A673 (cell line): ENCODE data around the gene RUNX2. TPM values are rescaled to one million over a fixed set of nuclear protein-coding genes. Genes with fewer than 3 reads are reported as not detected.

Source experiments
- BruUV-seq: library from RNA; stranded (reverse); fragments of 400-500 nt; replicated peaks from 2 replicates; lab custom pipeline; 2021; lab: Mats Ljungman, UMichigan
- CTCF ChIA-PET: fragments of 300-600 bp; sonication (Branson Sonifier 250); formaldehyde crosslinking; loops from one replicate; lab custom pipeline; 2022; ENCODE audit warnings: antibody characterized with exemption; lab: Charles Lee
- POLR2A ChIA-PET: fragments of 300-600 bp; sonication (Branson Sonifier 250); formaldehyde crosslinking; loops from one replicate; lab custom pipeline; 2022; ENCODE audit warnings: antibody characterized with exemption; ENCODE audit not compliant: low non-redundant PET; lab: Charles Lee
- DNase-seq: peaks from one replicate; pipeline ENCODE4 v3.0.0-alpha.2; 2015; ENCODE audit warnings: low spot score
- H3K27ac ChIP-seq: fragments of 200-600 bp; sonication (generic); 2 replicates; pipeline ENCODE4 v1.5.1; 2016; ENCODE audit warnings: mixed run types, low read depth, mild to moderate bottlenecking, mixed read lengths, antibody characterized with exemption, low read length; ENCODE audit not compliant: poor library complexity, severe bottlenecking
- H3K27me3 ChIP-seq: fragments of 200-600 bp; sonication (generic); replicated peaks from 2 replicates; pipeline ENCODE4 v1.6.1; 2017; ENCODE audit warnings: mixed run types, low read depth, mild to moderate bottlenecking, mixed read lengths, antibody characterized with exemption, low read length; ENCODE audit not compliant: insufficient read depth, poor library complexity
- H3K36me3 ChIP-seq: fragments of 200-600 bp; sonication (generic); 2 replicates; pipeline ENCODE4 v1.6.1; 2016; ENCODE audit warnings: mixed run types, mild to moderate bottlenecking, mixed read lengths, antibody characterized with exemption, low read length; ENCODE audit not compliant: insufficient read depth, poor library complexity, severe bottlenecking
- H3K4me1 ChIP-seq: fragments of 200-600 bp; sonication (generic); 2 replicates; pipeline ENCODE4 v1.6.1; 2017; ENCODE audit warnings: mixed run types, mild to moderate bottlenecking, mixed read lengths, antibody characterized with exemption, low read length; ENCODE audit not compliant: insufficient read depth, poor library complexity, severe bottlenecking
- H3K4me3 ChIP-seq: fragments of 200-600 bp; sonication (generic); 2 replicates; pipeline ENCODE4 v1.5.1; 2016; ENCODE audit warnings: low read depth, mixed run types, mild to moderate bottlenecking, mixed read lengths, low read length; ENCODE audit not compliant: poor library complexity, severe bottlenecking
- H3K9me3 ChIP-seq: fragments of 200-600 bp; sonication (generic); 2 replicates; pipeline ENCODE4 v1.6.1; 2016; ENCODE audit warnings: mixed run types, low read depth, mild to moderate bottlenecking, mixed read lengths, antibody characterized with exemption, low read length; ENCODE audit not compliant: poor library complexity, severe bottlenecking
- EZH2 ChIP-seq: fragments of 200-600 bp; sonication (generic); IDR thresholded peaks from 2 replicates; pipeline ENCODE4 v1.6.1; 2017; ENCODE audit warnings: borderline replicate concordance, low read depth, mild to moderate bottlenecking, mixed read lengths, antibody characterized with exemption, low read length; ENCODE audit not compliant: poor library complexity, severe bottlenecking
- intact Hi-C: fragments of 100-400 bp; cut with micrococcal nuclease; formaldehyde crosslinking; loops from one replicate; pipeline ENCODE4 v1.10.0; 2022; ENCODE audit not compliant: unreplicated experiment
- total RNA-seq: library from RNA; stranded (reverse); gene quantifications from 2 replicates; pipeline ENCODE4 v1.2.3, GENCODE V29; 2021
- TF ChIP-seq, protein P1 (sequence below): fragments of 300-800, 200-600 bp; sonication (generic); conservative IDR thresholded peaks from 2 replicates; pipeline ENCODE4 v1.5.1; 2017; ENCODE audit warnings: low read depth, mild to moderate bottlenecking, antibody characterized with exemption, low read length, moderate library complexity, mixed read lengths

Gene RUNX2
- total RNA-seq, 1 experiment from 2014 or later, result 4.9 TPM

DNA sequence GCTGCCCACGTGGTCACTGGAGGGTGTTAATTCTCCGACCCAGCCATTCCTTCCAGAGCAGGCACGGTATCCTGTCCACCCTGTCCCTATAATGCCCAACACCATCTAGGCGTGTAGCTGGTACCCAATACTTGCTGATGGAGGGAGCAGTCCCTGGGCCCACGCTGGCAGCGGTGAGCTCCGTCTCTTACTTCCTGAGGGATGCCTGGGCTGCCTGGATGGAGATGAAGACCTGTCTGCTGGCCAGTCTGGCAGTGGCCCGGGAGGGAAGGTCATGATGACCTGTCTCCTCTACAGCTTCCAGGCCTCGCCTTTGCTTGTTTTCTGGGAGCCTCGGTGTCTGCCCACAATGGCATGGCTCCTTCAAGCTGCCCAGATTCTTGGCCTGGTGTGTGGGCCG lies 347.5 kb downstream of the RUNX2 start:
- ChIA-PET POLR2A (no interaction called here), CTCF (no interaction called here)
- peaks cover 6% of the 10 kb centered on the region for H3K9me3 ChIP-seq
- intact Hi-C loops, result no loop called here
- H3K4me3 ChIP-seq, result no peak overlapping the region
- no peak overlapping the region for H3K27ac ChIP-seq
- H3K36me3 ChIP-seq, result no peaks in the 10 kb centered on the region
- peaks cover 12% of the 10 kb centered on the region for H3K4me1 ChIP-seq
- H3K27me3 ChIP-seq, result no peaks in the 10 kb centered on the region
- TF ChIP-seq, protein P1, sequence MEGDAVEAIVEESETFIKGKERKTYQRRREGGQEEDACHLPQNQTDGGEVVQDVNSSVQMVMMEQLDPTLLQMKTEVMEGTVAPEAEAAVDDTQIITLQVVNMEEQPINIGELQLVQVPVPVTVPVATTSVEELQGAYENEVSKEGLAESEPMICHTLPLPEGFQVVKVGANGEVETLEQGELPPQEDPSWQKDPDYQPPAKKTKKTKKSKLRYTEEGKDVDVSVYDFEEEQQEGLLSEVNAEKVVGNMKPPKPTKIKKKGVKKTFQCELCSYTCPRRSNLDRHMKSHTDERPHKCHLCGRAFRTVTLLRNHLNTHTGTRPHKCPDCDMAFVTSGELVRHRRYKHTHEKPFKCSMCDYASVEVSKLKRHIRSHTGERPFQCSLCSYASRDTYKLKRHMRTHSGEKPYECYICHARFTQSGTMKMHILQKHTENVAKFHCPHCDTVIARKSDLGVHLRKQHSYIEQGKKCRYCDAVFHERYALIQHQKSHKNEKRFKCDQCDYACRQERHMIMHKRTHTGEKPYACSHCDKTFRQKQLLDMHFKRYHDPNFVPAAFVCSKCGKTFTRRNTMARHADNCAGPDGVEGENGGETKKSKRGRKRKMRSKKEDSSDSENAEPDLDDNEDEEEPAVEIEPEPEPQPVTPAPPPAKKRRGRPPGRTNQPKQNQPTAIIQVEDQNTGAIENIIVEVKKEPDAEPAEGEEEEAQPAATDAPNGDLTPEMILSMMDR, result no peak
- no peak for TF ChIP-seq EZH2
- no TSS peak for BruUV-seq
- DNase-seq, result no peak

DNA sequence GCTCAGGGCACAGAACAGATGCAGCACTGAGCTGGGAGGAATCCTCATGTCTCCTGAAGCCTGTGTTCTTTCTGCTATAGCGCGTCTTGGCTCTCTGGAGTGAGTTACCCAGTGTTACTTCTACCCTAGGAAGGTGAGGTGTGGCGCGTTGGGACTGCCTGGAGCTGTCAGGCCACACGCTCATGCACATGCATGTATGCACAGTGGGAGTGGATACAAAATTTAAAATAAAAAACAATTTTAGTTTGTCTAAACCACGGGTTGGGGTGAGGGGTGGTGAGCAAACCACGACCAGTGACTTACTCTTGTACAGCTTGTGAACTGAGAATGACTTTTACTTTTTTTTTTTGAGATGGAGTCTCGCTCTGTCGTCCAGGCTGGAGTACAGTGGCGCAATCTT lies 348.2 kb downstream of the RUNX2 start:
- Histone ChIP-seq H3K27me3 (no peaks in the 10 kb centered on the region), H3K27ac (no peak overlapping the region), H3K9me3 (peaks cover 6% of the 10 kb centered on the region), H3K4me1 (peaks cover 12% of the 10 kb centered on the region), H3K36me3 (no peaks in the 10 kb centered on the region), H3K4me3 (no peak overlapping the region)
- DNase-seq, result no peak
- TF ChIP-seq, protein P1, result no peak
- no peak for TF ChIP-seq EZH2
- POLR2A ChIA-PET, result no interaction called here
- CTCF ChIA-PET, result no interaction called here
- no TSS peak for BruUV-seq
- intact Hi-C loops, result no loop called here

DNA sequence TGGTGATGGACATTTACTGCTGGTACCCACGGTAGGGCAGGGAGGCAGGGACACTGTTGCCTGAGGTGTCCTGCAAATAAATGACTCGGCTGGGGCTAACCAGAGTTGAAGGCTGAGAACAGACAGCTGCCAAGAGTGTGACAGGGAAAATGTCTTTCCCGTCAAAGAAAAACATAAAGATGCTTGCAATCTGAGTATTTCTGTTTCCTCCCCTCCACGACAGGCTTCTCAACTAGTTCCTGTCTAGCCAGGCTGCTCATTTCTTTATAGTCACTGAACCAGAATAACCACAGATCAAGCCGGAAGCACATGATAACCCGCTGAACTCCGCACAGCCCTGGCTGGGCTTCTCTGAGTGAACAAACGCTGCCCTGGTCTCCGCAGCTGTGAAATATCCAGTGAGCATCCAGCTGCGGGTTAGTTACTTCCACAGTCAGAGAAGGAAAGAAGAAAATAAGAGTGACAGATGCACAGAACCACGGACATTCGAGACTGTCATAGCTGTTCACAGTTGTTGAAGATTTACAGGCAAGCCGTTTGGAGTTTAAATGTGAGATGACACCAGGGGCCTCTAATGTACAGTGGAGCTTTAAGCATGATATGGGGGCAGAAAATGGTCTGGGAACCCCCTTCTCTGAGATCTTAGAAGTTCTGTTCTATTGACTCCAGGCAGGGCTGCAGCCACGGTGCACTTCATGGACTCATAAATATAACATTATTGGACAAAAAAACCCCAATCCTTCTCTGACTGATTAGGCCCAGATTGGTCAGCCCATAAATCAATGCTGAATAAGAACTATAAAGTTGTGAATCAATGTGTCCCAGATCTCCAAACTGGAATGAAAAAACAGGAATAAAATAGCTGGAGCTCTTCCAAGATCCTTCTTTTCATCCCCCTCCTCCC lies 349.5 kb downstream of the RUNX2 start:
- peak; percentile 59 for DNase-seq
- ChIA-PET CTCF (no interaction called here), POLR2A (no interaction called here)
- H3K9me3 ChIP-seq, result peaks cover 6% of the 10 kb centered on the region
- H3K36me3 ChIP-seq, result no peaks in the 10 kb centered on the region
- intact Hi-C loops, result no loop called here
- no peak for TF ChIP-seq EZH2
- TF ChIP-seq, protein P1, result no peak
- H3K27ac ChIP-seq, result no peak overlapping the region
- H3K27me3 ChIP-seq, result no peaks in the 10 kb centered on the region
- no TSS peak for BruUV-seq
- H3K4me1 ChIP-seq, result peaks cover 12% of the 10 kb centered on the region
- no peak overlapping the region for H3K4me3 ChIP-seq
